ENCODE results near the gene LPP. TPM values are rescaled to one million over a fixed set of nuclear protein-coding genes. Genes with fewer than 3 reads are reported as not detected.

Gene LPP
- total RNA-seq, 6 experiments from 2014 or later, result 41.5 to 90.5 (median 69.5) TPM

DNA sequence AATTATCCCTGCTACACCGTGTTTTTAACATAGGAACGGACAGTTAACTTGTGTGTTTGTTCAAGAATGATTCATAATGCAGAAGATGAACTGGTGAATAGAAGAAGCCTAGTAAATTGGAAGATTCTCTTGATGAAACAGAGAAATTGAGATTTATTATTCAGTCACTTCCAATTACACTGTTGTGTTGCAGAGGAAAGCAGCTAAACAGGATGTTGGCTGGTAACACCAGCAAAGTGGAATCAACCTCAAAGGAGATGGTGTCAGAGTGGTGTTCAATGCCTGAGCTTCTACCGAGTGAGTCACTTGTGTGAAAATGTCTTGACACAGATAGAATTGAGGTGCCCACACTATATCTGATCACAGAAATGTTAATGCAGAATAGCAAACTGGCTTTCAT is 399.6 kb downstream of the LPP start:
- H3K4me3 ChIP-seq, result no peak overlapping the region
- intact Hi-C loops (cut with DNase I), result no loop called here
- H3K27ac ChIP-seq, result no peak overlapping the region
- no peaks in the 10 kb centered on the region for H3K27me3 ChIP-seq
- ATAC-seq, result peak in 2 of 4 donors; percentile 42 to 46
- peaks cover 0 to 19% (median 3%) of the 10 kb centered on the region in 4 donors for H3K4me1 ChIP-seq
- no peak for DNase-seq
- WGBS (ENCODE audit: insufficient coverage, low coverage, low lambda C conversion rate, missing lambda C conversion rate), result 83% methylated on average over 3 of the region's 3 CpGs
- TF ChIP-seq POLR2A (IDR thresholded peaks at IDR 0.05) (no peak), CTCF (IDR thresholded peaks at IDR 0.05) (no peak)
- H3K36me3 ChIP-seq, result no peaks in the 10 kb centered on the region
- H3K9me3 ChIP-seq, result no peaks in the 10 kb centered on the region

DNA sequence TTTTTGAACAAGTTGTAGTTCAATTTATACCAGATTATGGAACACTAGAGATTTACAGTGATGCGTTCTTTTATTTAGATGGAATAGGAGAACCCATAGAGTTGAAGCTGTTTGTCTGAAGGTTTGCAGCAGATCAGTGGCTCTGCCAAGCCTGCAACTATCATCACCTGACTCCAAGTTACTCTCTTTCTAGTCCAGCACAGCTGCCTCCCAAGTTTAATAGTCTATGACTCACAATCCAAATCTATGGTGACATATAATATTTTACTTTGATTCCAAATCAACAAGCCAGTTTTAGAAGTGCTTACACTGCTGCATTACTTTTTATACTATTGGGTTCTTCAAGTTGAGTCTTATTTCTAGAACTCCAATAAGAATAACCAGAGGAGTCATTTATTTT is 400.4 kb downstream of the LPP start:
- 100% methylated on average over 1 of the region's 1 CpG for WGBS (ENCODE audit: insufficient coverage, low coverage, low lambda C conversion rate, missing lambda C conversion rate)
- Histone ChIP-seq H3K27ac (no peak overlapping the region), H3K4me1 (peaks cover 0 to 19% (median 5%) of the 10 kb centered on the region in 4 donors), H3K27me3 (no peaks in the 10 kb centered on the region), H3K9me3 (no peaks in the 10 kb centered on the region), H3K36me3 (no peaks in the 10 kb centered on the region), H3K4me3 (no peak overlapping the region)
- no peak for DNase-seq
- intact Hi-C loops (cut with DNase I), result no loop called here
- TF ChIP-seq CTCF (IDR thresholded peaks at IDR 0.05) (no peak), POLR2A (IDR thresholded peaks at IDR 0.05) (no peak)
- peak in 1 of 4 donors; percentile 39 for ATAC-seq

- WGBS (ENCODE audit: insufficient coverage, low coverage, low lambda C conversion rate, missing lambda C conversion rate), result 32% methylated on average over 3 of the region's 3 CpGs
- ATAC-seq (peak in 2 of 4 donors; percentile 28 to 30), DNase-seq (no peak)
- no peaks in the 10 kb centered on the region for H3K27me3 ChIP-seq
- H3K9me3 ChIP-seq, result no peaks in the 10 kb centered on the region
- H3K4me1 ChIP-seq, result peaks cover 0 to 19% (median 5%) of the 10 kb centered on the region in 4 donors
- no peak overlapping the region for H3K27ac ChIP-seq
- H3K36me3 ChIP-seq, result no peaks in the 10 kb centered on the region
- H3K4me3 ChIP-seq, result no peak overlapping the region
- intact Hi-C loops (cut with DNase I), result no loop called here
- no peak for TF ChIP-seq CTCF (IDR thresholded peaks at IDR 0.05)
- TF ChIP-seq POLR2A (IDR thresholded peaks at IDR 0.05), result no peak
Observed at GRCh38 chr3:188557235-188557634, 403.3 kb downstream of the LPP start.

GRCh38 chr3:188558343-188559071 is 404.6 kb downstream of the LPP start:
- no peak for DNase-seq
- TF ChIP-seq CTCF (IDR thresholded peaks at IDR 0.05) (no peak), POLR2A (IDR thresholded peaks at IDR 0.05) (no peak)
- Histone ChIP-seq H3K36me3 (no peaks in the 10 kb centered on the region), H3K27ac (no peak overlapping the region), H3K27me3 (no peaks in the 10 kb centered on the region), H3K4me1 (peaks cover 0 to 19% (median 5%) of the 10 kb centered on the region in 4 donors), H3K9me3 (no peaks in the 10 kb centered on the region), H3K4me3 (no peak overlapping the region)
- intact Hi-C loops (cut with DNase I), result no loop called here
- 28% methylated on average over 5 of the region's 5 CpGs for WGBS (ENCODE audit: insufficient coverage, low coverage, low lambda C conversion rate, missing lambda C conversion rate)
- peak; percentile 63 to 75 (median 70) for ATAC-seq

Measured in right lobe of liver (tissue), 6 donors.